DND-41 (cell line): Measurements from ENCODE around the gene DCAF12L1.

Experiments used
- ATAC-seq: fragments of 200-7000 bp; cut with Tn5 transposase; 3 replicates; pipeline ENCODE4 v1.9.1; 2021; ENCODE audit warnings: low read depth; ENCODE audit not compliant: insufficient read depth
- DNase-seq: peaks from one replicate; pipeline ENCODE4 v3.0.0-alpha.2; 2020
- H2AFZ ChIP-seq: 2 replicates; pipeline ENCODE4 v1.6.0; 2012; ENCODE audit warnings: low read depth, low read length
- H3K27ac ChIP-seq: 2 replicates; pipeline ENCODE4 v1.5.1; 2012; ENCODE audit warnings: low read length, inconsistent platforms
- H3K27me3 ChIP-seq: fragments of 200-600 bp; sonication (generic); 2 replicates; pipeline ENCODE4 v1.6.0; 2012; ENCODE audit warnings: low read length, mild to moderate bottlenecking, inconsistent platforms; ENCODE audit not compliant: insufficient read depth, poor library complexity
- H3K36me3 ChIP-seq: 2 replicates; pipeline ENCODE4 v1.5.1; 2012; ENCODE audit warnings: low read length, inconsistent platforms; ENCODE audit not compliant: insufficient read depth
- H3K4me1 ChIP-seq: 2 replicates; pipeline ENCODE4 v1.5.1; 2012; ENCODE audit warnings: mild to moderate bottlenecking, low read length; ENCODE audit not compliant: insufficient read depth
- H3K4me2 ChIP-seq: 2 replicates; pipeline ENCODE4 v1.6.0; 2012; ENCODE audit warnings: mild to moderate bottlenecking, moderate library complexity, low read length, inconsistent platforms; ENCODE audit not compliant: insufficient read depth
- H3K4me3 ChIP-seq, 2 experiments: fragments of 200-600 bp in 1 of 2; shearing (Covaris generic) in 1 of 2; 2 replicates each; pipeline ENCODE4 v1.5.1; 2012 to 2016; ENCODE audit warnings: inconsistent platforms in 2 of 2, low read length in 2 of 2, mild to moderate bottlenecking in 2 of 2, low read depth in 1 of 2, moderate library complexity in 1 of 2
- H3K79me2 ChIP-seq: 2 replicates; pipeline ENCODE4 v1.6.0; 2012; ENCODE audit warnings: low read length, inconsistent platforms; ENCODE audit not compliant: insufficient read depth
- H3K9ac ChIP-seq: 2 replicates; pipeline ENCODE4 v1.6.0; 2012; ENCODE audit warnings: low read depth, mild to moderate bottlenecking, inconsistent platforms, low read length, moderate library complexity
- H3K9me3 ChIP-seq: 2 replicates; pipeline ENCODE4 v1.5.1; 2012; ENCODE audit warnings: low read length, moderate library complexity, mild to moderate bottlenecking, inconsistent platforms; ENCODE audit not compliant: insufficient read depth, severe bottlenecking
- H4K20me1 ChIP-seq: 2 replicates; pipeline ENCODE4 v1.6.0; 2012; ENCODE audit warnings: low read length; ENCODE audit not compliant: insufficient read depth
- CTCF ChIP-seq: IDR thresholded peaks from 2 replicates; pipeline ENCODE4 v1.5.1; 2012; ENCODE audit warnings: borderline replicate concordance, low read length, moderate library complexity, mild to moderate bottlenecking; ENCODE audit not compliant: poor library complexity, severe bottlenecking; ENCODE audit errors: extremely low read depth
- EZH2 ChIP-seq: IDR thresholded peaks from 3 replicates; pipeline ENCODE4 v1.6.1; 2012; ENCODE audit warnings: borderline replicate concordance, low read depth, mild to moderate bottlenecking, moderate library complexity, low read length, inconsistent platforms; ENCODE audit not compliant: severe bottlenecking

DCAF12L1 gene

GRCh38 chrX:126509923-126510322, 42.7 kb downstream of the DCAF12L1 start:
- H3K4me1 ChIP-seq, result no peaks in the 10 kb centered on the region
- H2AFZ ChIP-seq, result no peak overlapping the region
- ATAC-seq, result no peak
- TF ChIP-seq EZH2, result no peak
- no peak for TF ChIP-seq CTCF
- no peak overlapping the region for H3K9ac ChIP-seq
- no peak overlapping the region for H3K4me3 ChIP-seq
- H3K27me3 ChIP-seq, result no peaks in the 10 kb centered on the region
- no peaks in the 10 kb centered on the region for H3K36me3 ChIP-seq
- H3K79me2 ChIP-seq, result no peaks in the 10 kb centered on the region
- H4K20me1 ChIP-seq, result no peaks in the 10 kb centered on the region
- H3K4me2 ChIP-seq, result no peak overlapping the region
- DNase-seq, result no peak
- H3K27ac ChIP-seq, result no peak overlapping the region
- H3K9me3 ChIP-seq, result no peaks in the 10 kb centered on the region
